BE2C (cell line): Measurements from ENCODE around the gene PRKD2.

Experiments
- DNase-seq: peaks from one replicate; pipeline ENCODE4 v3.0.0-alpha.2; 2020
- H3K27me3 ChIP-seq: fragments of 250-450 bp; sonication (Bioruptor Pico); 2 replicates; pipeline ENCODE4 v1.5.1; 2020; ENCODE audit warnings: mild to moderate bottlenecking
- H3K36me3 ChIP-seq: fragments of 250-450 bp; sonication (Bioruptor Pico); 2 replicates; pipeline ENCODE4 v1.5.1; 2020; ENCODE audit warnings: mild to moderate bottlenecking
- H3K4me1 ChIP-seq: fragments of 250-450 bp; sonication (Bioruptor Pico); 2 replicates; pipeline ENCODE4 v1.5.1; 2020
- H3K4me3 ChIP-seq: 2 replicates; pipeline ENCODE4 v1.5.1; 2011; ENCODE audit warnings: low read depth, low read length
- H3K9me3 ChIP-seq: fragments of 250-450 bp; sonication (Bioruptor Pico); 2 replicates; pipeline ENCODE4 v1.5.1; 2020
- CTCF ChIP-seq: IDR thresholded peaks from 2 replicates; pipeline ENCODE4 v1.5.1; 2012; ENCODE audit warnings: mild to moderate bottlenecking, low read depth, low read length

Gene PRKD2

GRCh38 chr19:46661020-46661731, 55.7 kb downstream of the PRKD2 start, which contains the start of gene DACT3:
TSS of gene DACT3 (minus strand) at chr19:46661182. CDS start at chr19:46661064, 118 bp downstream.
- Histone ChIP-seq H3K4me1 (peaks cover 3% of the 10 kb centered on the region; the same call in 1 of the 2 replicates), H3K27me3 (no peaks in the 10 kb centered on the region), H3K36me3 (no peaks in the 10 kb centered on the region), H3K9me3 (no peaks in the 10 kb centered on the region), H3K4me3 (peak within 1 kb of the TSS; percentile 66)
- peak; percentile 100 for DNase-seq
- no peak for TF ChIP-seq CTCF

- H3K27me3 ChIP-seq: no peaks in the 10 kb centered on the region
- DNase-seq: peak; percentile 47
- no peak for TF ChIP-seq CTCF
These were observed 56.3 kb downstream of the PRKD2 start for GRCh38 chr19:46660551-46661019.

GRCh38 chr19:46660008-46660517, 56.9 kb downstream of the PRKD2 start:
- Histone ChIP-seq H3K9me3 (no peaks in the 10 kb centered on the region), H3K36me3 (no peaks in the 10 kb centered on the region), H3K27me3 (no peaks in the 10 kb centered on the region), H3K4me1 (peaks cover 3% of the 10 kb centered on the region; the same call in 1 of the 2 replicates), H3K4me3 (peak overlapping the region; percentile 66)
- no peak for TF ChIP-seq CTCF
- DNase-seq: peak; percentile 36

More at GRCh38 chr19:46660551-46661019, 56.3 kb downstream of the PRKD2 start:
- H3K4me1 ChIP-seq: peaks cover 3% of the 10 kb centered on the region; the same call in 1 of the 2 replicates
- H3K36me3 ChIP-seq: no peaks in the 10 kb centered on the region
- peak overlapping the region; percentile 66 for H3K4me3 ChIP-seq
- H3K9me3 ChIP-seq: no peaks in the 10 kb centered on the region

- Histone ChIP-seq H3K27me3 (no peaks in the 10 kb centered on the region), H3K4me3 (peak overlapping the region; percentile 66), H3K36me3 (no peaks in the 10 kb centered on the region), H3K4me1 (peaks cover 3% of the 10 kb centered on the region; the same call in 1 of the 2 replicates), H3K9me3 (no peaks in the 10 kb centered on the region)
- peak; percentile 59 for DNase-seq
- no peak for TF ChIP-seq CTCF
These were observed 57.5 kb downstream of the PRKD2 start for GRCh38 chr19:46659151-46660007.

GRCh38 chr19:46656541-46656940, 60.4 kb downstream of the PRKD2 start:
- TF ChIP-seq CTCF: no peak
- no peak for DNase-seq
- Histone ChIP-seq H3K36me3 (no peaks in the 10 kb centered on the region), H3K4me1 (no peaks in the 10 kb centered on the region; the same call in 1 of the 2 replicates), H3K9me3 (no peaks in the 10 kb centered on the region), H3K4me3 (no peak overlapping the region), H3K27me3 (no peaks in the 10 kb centered on the region)
